ENCODE results near the gene CRISPLD2.

Gene CRISPLD2, protein sequence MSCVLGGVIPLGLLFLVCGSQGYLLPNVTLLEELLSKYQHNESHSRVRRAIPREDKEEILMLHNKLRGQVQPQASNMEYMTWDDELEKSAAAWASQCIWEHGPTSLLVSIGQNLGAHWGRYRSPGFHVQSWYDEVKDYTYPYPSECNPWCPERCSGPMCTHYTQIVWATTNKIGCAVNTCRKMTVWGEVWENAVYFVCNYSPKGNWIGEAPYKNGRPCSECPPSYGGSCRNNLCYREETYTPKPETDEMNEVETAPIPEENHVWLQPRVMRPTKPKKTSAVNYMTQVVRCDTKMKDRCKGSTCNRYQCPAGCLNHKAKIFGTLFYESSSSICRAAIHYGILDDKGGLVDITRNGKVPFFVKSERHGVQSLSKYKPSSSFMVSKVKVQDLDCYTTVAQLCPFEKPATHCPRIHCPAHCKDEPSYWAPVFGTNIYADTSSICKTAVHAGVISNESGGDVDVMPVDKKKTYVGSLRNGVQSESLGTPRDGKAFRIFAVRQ

DNA sequence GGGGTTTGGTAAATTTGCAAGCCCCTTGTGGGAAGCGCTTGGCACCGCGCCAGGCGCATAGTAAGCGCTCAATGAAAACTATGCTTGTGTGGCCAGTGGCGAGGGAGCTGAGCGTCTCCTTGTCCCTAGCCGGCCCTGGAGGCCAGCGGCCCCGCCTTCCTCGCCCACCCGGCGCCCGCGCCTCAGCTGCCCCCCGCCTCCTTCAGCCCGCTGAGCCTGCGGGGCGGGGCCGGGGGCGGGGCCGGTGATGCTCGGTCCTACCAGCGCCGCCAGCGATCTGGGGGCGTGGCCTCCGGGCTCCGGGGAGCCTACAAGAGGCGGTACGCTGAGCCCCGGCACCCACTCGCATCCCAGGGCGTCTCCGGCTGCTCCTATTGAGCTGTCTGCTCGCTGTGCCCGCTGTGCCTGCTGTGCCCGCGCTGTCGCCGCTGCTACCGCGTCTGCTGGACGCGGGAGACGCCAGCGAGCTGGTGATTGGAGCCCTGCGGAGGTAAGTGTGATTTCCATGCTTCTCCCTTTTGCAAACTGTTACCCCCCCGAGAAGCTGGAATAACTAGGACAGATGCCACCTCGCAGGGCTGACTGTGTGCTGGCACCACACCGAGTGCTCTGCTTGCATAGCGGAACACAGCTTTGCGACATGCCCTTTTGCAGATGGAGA lies at the start of gene CRISPLD2:
Gene CRISPLD2, plus strand, starts transcription at position 342 of the 661 bp plus-strand sequence. CDS start 18,511 bp downstream, outside the sequence.
- DNase-seq: peak; percentile 86 to 90

DNA sequence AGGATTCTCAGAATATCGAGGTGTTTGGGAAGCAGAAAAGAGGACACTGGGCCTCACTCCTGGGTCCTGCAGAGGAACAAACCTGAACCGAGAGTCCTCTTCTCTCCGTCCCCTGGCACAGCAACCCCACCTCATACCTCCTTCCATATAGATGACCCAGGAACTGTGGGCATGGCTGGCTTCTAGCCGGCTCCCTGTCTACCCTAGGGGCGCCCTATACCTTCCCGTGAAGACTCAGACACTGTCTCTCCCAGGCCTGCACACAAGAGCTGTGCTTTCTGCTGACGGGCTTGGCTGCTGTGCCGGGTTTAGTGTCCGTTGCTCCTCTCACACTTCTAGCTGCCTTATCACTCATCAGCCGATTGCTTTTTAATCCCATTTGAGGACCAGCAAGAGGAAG lies 46.5 kb upstream of the CRISPLD2 start:
- no peak for DNase-seq

DNA sequence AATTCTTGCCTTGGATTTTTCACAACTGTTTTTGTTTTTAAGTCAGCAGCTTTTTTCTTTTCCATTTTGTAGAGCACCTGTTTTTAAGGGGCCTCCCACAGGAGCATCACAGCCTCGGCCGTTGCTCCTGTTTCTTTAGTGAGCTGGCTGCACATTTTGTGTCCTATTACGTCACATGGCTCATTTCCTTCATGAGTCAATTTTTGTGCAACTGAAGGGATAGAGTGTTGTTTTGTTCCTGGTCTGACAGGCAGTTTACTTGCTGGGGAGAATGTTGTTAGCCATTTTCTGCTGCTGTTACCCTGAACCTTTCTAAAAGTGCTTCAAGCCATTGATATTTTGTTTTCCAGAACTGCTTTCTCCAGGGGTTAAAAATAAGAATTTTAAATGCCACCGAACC lies 45.0 kb upstream of the CRISPLD2 start:
- DNase-seq: peak in 1 of 2 donors; percentile 21

DNA sequence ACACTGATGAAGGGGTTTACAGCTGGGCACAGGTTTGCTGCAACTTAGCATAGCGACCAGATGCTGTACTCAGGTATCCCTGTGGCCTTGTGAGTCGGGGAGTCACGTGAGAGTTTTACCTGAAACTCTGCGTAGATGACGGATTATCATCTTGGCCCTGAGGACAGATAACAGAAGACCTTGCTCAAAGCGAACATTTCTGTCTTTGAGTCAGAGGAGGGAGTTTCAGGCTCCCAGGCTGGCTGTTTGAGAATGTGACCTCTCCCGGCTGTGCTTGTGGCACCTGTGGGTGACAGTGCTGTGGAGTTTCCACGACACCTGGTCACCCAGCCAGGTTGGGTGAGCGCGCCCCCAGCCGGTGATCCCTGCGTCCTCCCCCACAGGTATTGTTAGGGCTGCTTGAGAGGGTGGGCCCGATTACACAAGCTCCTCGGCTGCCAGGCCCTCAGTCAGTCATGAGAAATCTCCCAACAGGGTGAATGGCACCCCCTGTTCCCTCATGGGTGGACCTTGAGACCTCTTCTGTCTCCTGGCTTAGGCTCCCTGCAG lies 44.4 kb upstream of the CRISPLD2 start:
- no peak for DNase-seq

DNA sequence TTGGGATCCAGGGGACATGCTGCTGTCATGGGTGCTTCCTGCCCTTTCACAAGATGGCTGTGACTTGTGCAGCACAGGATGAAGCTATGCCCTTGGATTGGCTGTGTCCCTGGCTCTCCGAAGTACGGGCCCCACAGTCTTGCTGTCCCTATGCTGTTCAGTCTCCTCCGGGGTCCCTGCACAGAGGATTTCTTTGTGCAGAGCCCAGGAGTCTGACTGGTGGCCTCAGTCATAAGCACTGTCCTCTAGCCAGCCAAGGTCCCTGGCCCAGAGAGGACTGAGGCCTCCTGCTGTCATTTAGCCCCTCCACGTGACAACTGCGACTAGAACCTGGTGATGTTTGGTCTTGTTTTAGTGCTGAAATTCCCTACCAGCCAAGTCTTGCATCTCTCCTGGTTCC lies 42.4 kb upstream of the CRISPLD2 start:
- no peak for DNase-seq

DNA sequence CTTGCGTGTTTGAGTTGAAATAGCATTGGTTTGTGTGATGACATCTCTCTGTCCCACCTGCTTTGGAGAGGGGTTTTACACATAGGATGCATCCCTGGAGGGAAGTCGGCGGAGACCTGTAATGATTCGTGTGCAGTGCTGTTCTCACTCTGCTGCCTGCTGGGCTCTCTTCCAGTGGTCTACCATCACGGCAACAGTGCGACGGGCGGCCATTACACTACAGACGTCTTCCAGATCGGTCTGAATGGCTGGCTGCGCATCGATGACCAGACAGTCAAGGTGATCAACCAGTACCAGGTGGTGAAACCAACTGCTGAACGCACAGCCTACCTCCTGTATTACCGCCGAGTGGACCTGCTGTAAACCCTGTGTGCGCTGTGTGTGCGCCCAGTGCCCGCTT lies 41.1 kb upstream of the CRISPLD2 start:
- no peak for DNase-seq

DNA sequence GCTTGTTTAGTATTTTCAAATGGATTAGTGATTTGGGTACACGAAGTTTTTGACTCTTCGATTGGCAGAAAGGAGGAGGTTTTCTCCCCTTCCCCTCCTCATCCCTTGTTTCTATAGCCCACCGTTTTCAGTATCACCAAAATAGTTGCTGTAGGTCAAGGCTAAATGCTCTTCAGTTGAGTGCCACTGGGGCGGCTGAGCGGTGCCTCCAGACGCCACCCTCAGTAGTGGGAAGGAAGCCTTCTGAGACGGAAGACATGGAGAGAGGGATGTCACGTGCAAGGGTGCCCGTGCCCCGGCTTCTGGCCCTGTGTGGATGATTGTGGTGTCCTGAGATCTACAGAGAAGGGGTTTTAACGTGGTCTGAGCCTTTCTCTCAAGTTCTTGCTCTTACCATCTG lies 39.7 kb upstream of the CRISPLD2 start:
- no peak for DNase-seq

DNA sequence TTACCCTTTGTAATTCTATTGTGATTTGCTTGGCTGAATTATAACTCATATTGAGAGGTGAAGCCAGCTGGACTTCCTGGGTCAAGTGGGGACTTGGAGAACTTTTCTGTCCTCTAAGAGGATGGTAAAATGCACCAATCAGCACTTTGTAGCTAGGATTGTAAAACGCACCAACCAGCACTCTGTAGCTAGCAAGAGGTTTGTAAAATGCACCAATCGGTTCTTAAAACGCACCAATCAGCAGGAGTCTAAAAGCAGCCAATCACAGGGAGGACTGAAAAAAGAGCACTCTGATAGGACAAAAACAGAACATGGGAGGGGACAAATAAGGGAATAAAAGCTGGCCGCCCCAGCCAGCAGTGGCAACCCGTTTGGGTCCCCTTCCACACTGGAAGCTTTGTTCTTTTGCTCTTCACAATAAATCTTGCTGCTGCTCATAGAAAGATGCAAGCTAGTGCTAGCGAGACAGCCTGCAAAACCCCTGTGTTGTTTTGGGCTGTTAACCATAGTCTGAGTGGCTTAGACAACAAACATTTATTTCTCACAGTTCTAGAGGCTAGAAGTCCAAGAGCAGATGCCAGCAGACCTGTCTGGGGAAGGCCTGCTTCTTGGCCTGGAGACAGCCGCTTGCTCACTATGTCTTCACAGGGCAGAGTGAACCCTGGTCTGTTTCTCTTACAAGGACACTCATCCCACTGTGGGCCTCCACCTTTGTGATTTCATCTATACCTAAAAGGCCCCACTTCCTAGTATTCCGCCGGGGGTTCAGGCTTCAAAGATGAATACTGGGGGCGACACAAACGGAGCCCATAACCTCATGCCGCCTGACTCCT lies 39.0 kb upstream of the CRISPLD2 start:
- DNase-seq: no peak

DNA sequence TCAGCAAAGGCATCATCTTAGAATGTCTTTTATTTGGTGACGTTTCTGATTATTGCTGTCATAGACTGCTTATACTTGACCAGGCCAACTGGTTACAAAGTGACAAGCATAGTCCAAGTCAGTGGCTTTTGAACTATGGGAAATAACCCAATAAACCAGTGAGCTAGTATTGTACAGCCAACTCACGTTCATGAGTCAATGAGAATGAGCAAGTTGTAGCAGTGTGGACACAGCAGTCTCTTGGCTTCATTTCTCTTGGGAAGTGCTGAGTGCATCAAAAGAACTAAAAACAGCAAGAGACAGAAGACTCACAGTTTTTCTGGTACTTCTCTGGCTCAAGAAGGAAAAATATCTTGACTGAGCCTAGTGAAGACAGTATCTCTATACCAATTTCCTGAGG lies 36.9 kb upstream of the CRISPLD2 start:
- no peak for DNase-seq

DNA sequence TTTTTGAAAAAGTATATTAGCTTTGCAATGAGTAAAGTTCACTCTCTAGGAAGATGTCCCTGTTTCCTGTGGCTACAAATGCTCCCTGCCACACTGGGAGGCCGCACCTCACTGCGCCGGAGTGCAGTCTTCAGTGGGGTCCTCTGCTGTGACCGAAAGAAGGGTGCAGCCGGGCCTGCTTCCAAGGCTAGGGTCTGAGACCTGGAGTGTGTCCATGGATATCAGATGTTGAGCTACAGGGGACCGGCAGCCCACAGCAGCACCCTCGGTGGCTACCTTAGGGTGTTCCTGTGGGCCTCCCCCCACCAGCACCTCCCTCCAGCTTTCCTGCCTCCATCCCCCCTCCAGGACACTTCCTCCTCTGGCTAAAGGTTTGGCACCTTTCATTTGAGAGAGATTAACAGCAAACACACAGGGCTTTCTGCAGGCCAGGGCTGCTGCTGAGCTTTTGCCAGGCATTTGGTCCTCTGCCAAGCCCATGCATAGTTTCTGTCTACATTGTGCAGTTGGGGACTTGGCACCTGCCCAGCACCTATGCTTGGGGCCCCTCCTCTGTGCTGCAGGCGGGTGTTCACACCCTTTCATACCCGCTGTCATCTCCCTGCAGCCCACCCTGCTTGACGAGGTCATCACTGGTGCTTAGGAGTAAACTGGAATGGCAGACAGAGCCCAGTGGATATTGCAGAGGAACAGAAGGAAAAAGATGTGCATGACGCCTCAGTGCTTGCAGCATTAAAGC lies 33.8 kb upstream of the CRISPLD2 start:
- no peak for DNase-seq

DNA sequence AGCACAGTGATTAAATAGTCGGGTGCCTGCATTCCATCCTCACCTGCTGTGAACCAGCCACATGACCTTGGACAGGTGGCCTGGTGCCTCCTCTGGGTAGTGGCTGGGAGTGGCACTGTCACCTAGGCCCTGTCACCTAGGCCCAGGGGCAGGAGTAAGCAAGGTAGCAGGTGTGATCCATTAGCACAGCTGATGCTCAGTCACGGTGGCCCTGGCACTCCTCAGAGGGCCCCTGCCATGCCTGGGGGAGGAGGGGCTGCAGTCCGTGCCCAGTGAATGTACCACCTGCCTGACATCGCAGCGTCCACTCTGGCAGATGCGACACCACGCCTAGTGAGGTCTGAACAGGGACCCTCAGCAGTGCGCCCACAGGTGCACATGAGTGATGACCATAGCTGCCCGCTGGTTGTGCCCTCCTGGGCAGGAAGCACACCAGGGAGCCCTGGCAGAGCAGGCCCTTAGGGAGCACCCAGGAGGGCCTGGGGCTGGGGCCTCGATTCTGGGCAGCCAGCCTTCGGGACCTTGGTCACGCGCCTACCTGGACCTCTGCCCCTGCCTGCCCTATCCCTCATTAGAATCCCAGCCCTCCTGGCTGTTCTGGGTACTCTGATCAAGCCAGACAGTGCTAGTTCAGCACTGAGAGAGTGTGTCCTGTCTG lies 33.1 kb upstream of the CRISPLD2 start:
- no peak for DNase-seq

DNA sequence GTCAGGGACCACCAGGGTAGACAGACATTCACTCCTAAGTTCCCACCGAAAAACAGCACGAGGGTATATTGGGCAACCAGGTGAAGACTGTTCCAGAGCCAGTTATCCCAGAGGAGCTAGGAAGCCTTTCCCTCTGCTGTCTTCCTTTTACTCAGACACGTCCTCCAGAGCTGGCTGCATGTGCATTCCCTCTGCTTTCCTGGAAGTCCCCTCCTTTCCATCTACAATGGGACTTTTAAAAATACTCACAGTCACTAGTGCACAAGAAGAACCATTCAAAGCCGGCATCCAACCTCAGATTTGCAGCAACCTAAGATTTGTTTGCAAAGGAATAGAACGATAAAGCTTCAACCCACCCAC lies 32.5 kb upstream of the CRISPLD2 start:
- no peak for DNase-seq

DNA sequence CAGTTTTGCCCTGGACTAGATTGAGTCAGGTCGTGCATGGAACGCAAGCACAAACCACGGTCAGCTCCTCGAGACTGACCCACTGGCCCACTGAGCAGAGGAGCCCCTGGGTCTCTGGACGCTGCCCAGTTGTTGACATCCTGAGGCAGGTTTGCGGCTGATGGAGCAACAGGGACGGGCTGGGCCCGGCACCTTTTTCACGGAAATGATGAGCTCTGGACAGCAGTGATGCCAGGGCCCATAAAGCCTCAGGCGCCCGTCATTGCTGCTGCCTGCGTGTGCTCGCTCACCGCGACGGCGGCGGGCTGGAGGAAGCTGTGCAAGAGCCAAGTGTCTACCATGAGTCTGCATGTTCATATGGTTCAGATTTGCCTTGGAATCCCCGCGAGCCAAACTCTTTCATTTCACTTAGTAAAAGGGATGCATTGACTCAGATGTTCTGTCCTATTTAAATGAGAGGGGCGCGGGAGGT lies 30.8 kb upstream of the CRISPLD2 start:
- DNase-seq: no peak

DNA sequence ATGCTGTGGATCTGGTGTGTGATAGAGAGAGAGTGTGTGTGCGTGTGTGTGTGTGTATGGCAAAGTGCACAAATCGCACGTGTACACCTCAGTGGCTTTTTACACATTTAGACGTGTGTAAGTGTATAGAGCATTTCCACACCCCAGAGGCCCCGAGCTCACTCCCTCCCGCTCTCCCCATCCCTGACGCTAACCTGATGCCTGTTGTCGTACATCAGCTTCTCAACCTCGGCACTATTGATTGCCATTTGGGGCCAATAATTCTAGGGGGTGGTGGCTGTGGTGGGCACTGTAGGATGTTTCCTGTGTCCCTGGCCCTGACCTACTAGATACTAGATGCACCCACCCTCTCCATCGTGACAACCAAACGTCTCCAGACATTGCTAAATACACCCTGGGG lies 30.4 kb upstream of the CRISPLD2 start:
- no peak for DNase-seq

DNA sequence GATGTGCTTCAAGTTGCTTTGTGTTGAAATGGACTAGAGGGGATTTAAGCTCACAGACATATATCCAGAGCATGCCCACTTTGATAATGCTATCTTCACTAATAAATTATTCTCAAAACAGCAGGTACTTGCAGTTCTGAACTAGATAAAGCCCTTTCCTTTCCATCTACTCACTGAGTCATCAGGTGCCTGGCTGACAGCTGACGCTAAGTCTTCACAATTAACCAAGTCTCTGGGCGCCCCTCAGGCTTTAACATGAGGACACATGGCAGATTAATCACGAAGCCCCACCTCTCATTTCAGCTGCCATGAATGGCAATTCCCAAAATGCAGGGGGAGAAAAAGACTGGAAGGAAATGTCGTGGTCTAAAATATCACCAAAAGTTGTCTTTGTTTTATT lies 29.5 kb upstream of the CRISPLD2 start:
- DNase-seq: no peak

DNA sequence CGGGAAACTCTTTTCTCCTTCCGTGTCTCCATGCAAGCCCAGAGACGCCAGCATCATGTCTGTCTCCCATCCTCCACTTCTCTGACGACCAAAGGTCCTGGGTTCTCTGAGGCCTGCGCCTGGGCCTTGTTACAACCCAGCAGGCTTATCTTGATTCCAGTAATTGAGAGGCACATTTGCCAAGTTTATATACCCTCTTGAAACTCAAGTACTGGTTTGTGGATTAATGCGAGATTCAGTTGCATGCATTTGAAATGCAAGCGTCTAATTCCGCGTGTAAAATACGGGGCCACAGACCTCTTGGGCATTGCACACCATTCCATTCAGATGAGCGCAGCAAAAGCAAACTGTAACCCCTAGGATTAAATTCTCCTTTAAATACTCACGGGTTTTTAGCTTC lies 28.7 kb upstream of the CRISPLD2 start:
- DNase-seq: no peak

DNA sequence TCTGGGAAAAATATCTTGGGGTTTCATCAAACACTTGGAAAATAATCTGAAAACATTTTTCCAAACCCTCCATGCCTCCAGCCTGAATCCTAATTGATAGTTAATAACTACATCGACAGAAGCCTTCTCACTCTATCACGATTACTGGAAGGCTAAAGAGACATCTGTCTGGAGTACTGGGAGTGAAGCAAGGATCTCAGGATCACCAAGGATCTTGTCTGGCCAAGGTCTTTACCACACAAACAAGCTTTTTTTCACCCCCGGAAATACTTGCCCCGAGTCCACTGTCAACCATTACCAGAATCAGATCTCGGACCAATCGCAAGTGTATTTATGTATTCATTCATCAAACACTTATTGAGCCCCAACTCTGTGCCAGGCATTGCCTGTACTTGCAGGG lies 28.3 kb upstream of the CRISPLD2 start:
- no peak for DNase-seq

DNA sequence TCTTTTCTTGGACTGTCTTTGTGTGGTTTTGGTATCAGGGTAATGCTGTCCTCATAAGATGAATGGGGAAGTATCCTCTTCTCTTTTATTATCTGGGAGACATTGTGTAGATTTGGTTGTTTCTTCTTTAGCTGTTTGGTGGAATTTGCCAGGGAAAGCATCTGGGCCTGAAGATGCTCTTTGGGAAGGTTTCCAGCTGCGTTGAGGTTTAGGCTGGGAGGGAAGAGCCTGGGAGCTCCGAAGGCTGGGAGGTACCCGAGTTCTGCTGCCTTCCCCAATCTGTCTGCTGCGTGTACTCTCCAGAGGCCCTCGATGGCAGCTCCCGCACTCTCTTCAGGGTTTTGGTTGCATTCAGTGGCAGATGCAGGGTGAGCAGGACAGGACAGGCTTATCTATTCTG lies 25.6 kb upstream of the CRISPLD2 start:
- no peak for DNase-seq

DNA sequence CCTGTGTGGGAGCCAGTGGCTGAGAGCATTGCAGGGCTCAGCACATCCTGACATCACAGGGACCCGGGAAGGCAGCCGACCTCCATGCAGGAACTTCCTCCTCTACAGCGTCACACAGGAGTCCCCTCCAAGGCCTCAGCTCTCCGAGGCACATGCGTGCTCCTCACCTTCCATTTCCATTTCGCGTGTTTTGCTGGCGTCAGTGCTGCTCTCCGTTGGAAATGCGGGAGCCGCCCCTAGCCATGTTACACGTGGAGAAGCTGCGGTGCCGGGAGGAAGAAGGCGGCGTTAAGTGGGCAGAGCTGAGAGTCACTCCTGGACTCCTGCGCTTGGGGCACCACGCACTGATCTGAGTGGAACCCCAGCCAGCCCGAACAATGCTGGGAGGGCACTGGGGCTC lies 25.2 kb upstream of the CRISPLD2 start:
- no peak for DNase-seq

DNA sequence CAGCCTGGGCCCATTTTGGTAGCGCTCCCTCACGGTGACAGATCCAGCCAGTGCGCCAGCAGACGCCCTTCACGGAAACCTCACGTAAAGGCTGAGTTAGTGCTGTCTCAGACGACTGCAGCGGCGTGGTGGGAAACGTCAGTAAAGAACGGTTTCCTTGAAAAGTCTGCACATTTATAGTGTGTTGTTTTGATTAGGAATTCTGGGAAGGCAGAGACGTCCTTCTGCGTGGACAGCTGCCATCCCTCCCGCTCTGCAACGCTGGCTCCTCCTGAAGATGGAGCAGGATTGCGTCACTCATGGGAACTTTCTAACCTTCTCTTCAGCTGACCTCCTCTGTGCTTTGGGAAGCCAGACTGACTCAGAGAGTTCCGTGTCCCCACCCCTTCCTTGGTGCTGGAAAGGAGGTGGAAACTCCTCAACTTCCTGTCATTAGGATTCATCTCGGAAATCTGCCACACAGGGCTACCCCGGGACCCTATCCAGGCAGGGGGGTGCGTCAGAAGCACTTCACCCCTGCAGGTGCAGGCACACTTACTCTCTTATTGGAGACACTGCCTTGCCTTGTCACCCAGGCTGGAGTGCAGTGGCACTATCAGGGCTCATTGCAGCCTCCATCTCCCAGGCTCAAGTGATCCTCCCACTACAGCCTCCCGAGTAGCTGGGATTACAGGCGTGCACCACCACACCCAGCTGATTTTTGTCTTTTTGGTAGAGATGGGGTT lies 24.3 kb upstream of the CRISPLD2 start:
- no peak for DNase-seq
